OCI-LY3 (cell line): ENCODE results near the gene TMEM178A.

Experiments
- H2AFZ ChIP-seq: fragments of 200-600, 300-600 bp; shearing (Covaris generic); 2 replicates; pipeline ENCODE4 v1.6.0; 2014; ENCODE audit warnings: antibody characterized with exemption, low read depth, low read length
- H3K27ac ChIP-seq: fragments of 200-600, 300-600 bp; sonication (generic); 2 replicates; pipeline ENCODE4 v1.5.1; 2014; ENCODE audit warnings: mild to moderate bottlenecking, low read length, moderate library complexity, mixed read lengths
- H3K27me3 ChIP-seq: fragments of 200-600, 300-600 bp; sonication (generic); 2 replicates; pipeline ENCODE4 v1.6.1; 2014; ENCODE audit warnings: low read depth, low read length, mixed read lengths
- H3K36me3 ChIP-seq: fragments of 200-600, 300-600 bp; sonication (generic); replicated peaks from 2 replicates; pipeline ENCODE3; 2014; ENCODE audit warnings: low read depth, low read length, mixed read lengths
- H3K4me1 ChIP-seq: fragments of 300-600, 200-600 bp; sonication (generic); 2 replicates; pipeline ENCODE4 v1.6.1; 2014; ENCODE audit warnings: low read length, mixed read lengths
- H3K4me2 ChIP-seq: fragments of 200-600, 300-600 bp; sonication (generic); 2 replicates; pipeline ENCODE4 v1.6.1; 2014; ENCODE audit warnings: low read length, mixed read lengths
- H3K4me3 ChIP-seq: fragments of 300-600, 200-600 bp; sonication (generic); 2 replicates; pipeline ENCODE4 v1.5.1; 2014; ENCODE audit warnings: antibody characterized with exemption, mild to moderate bottlenecking, low read length, moderate library complexity
- H3K79me2 ChIP-seq: fragments of 300-600, 200-600 bp; shearing (Covaris generic); 2 replicates; pipeline ENCODE4 v1.6.1; 2014; ENCODE audit warnings: mild to moderate bottlenecking, low read length, mixed read lengths
- H3K9ac ChIP-seq: fragments of 300-600, 200-600 bp; shearing (Covaris generic); 2 replicates; pipeline ENCODE4 v1.6.0; 2014; ENCODE audit warnings: mild to moderate bottlenecking, low read length, moderate library complexity
- H3K9me3 ChIP-seq: fragments of 200-600, 300-600 bp; shearing (Covaris generic); 2 replicates; pipeline ENCODE4 v1.6.1; 2014; ENCODE audit warnings: low read length, mixed read lengths; ENCODE audit not compliant: insufficient read depth
- H4K20me1 ChIP-seq: fragments of 200-600, 300-600 bp; sonication (generic); 2 replicates; pipeline ENCODE4 v1.6.1; 2016; ENCODE audit warnings: low read length, mixed read lengths; ENCODE audit not compliant: insufficient read depth
- CTCF ChIP-seq: fragments of 200-600, 300-600 bp; sonication (generic); IDR thresholded peaks from 2 replicates; pipeline ENCODE4 v1.5.1; 2014; ENCODE audit warnings: antibody characterized with exemption, low read length, low read depth
- EZH2phosphoT487 ChIP-seq: fragments of 200-600 bp; shearing (Covaris generic); IDR thresholded peaks from 2 replicates; pipeline ENCODE4 v1.6.1; 2018; ENCODE audit warnings: antibody characterized with exemption, mixed run types, low read depth

The TMEM178A gene

GRCh38 chr2:39710807-39711206 is 45.1 kb downstream of the TMEM178A start:
- Histone ChIP-seq H2AFZ (no peak overlapping the region), H3K79me2 (no peaks in the 10 kb centered on the region), H4K20me1 (no peaks in the 10 kb centered on the region), H3K27me3 (peaks cover 24% of the 10 kb centered on the region), H3K27ac (no peak overlapping the region), H3K9ac (no peak overlapping the region), H3K4me3 (no peak overlapping the region), H3K36me3 (no peaks in the 10 kb centered on the region), H3K9me3 (no peaks in the 10 kb centered on the region), H3K4me2 (no peak overlapping the region), H3K4me1 (no peaks in the 10 kb centered on the region)
- TF ChIP-seq EZH2phosphoT487 = no peak
- no peak for TF ChIP-seq CTCF

- Histone ChIP-seq H3K79me2 (no peaks in the 10 kb centered on the region), H3K36me3 (no peaks in the 10 kb centered on the region), H3K4me3 (no peak overlapping the region), H3K9ac (no peak overlapping the region), H3K4me1 (no peaks in the 10 kb centered on the region), H3K27ac (no peak overlapping the region), H4K20me1 (no peaks in the 10 kb centered on the region), H3K9me3 (no peaks in the 10 kb centered on the region), H3K27me3 (peaks cover 19% of the 10 kb centered on the region), H2AFZ (no peak overlapping the region), H3K4me2 (no peak overlapping the region)
- TF ChIP-seq CTCF (no peak), EZH2phosphoT487 (no peak)
Measured at GRCh38 chr2:39712953-39713352, 47.2 kb downstream of the TMEM178A start.

GRCh38 chr2:39715095-39715494 is 49.4 kb downstream of the TMEM178A start:
- H3K9me3 ChIP-seq = no peaks in the 10 kb centered on the region
- no peak overlapping the region for H2AFZ ChIP-seq
- no peak overlapping the region for H3K4me3 ChIP-seq
- H3K9ac ChIP-seq = no peak overlapping the region
- peaks cover 17% of the 10 kb centered on the region for H3K27me3 ChIP-seq
- H4K20me1 ChIP-seq = no peaks in the 10 kb centered on the region
- no peaks in the 10 kb centered on the region for H3K79me2 ChIP-seq
- no peaks in the 10 kb centered on the region for H3K4me1 ChIP-seq
- no peaks in the 10 kb centered on the region for H3K36me3 ChIP-seq
- H3K27ac ChIP-seq = no peak overlapping the region
- TF ChIP-seq CTCF = no peak
- no peak overlapping the region for H3K4me2 ChIP-seq

GRCh38 chr2:39715822-39716221 is 50.1 kb downstream of the TMEM178A start:
- H3K79me2 ChIP-seq = no peaks in the 10 kb centered on the region
- H4K20me1 ChIP-seq = no peaks in the 10 kb centered on the region
- H3K9ac ChIP-seq = no peak overlapping the region
- no peaks in the 10 kb centered on the region for H3K4me1 ChIP-seq
- H3K27ac ChIP-seq = no peak overlapping the region
- TF ChIP-seq CTCF (no peak), EZH2phosphoT487 (no peak)
- H3K4me2 ChIP-seq = no peak overlapping the region
- no peaks in the 10 kb centered on the region for H3K36me3 ChIP-seq
- H3K27me3 ChIP-seq = peaks cover 22% of the 10 kb centered on the region
- no peaks in the 10 kb centered on the region for H3K9me3 ChIP-seq
- no peak overlapping the region for H2AFZ ChIP-seq
- H3K4me3 ChIP-seq = no peak overlapping the region
